Subcutaneous abdominal adipose tissue (tissue), 5 donors: Measurements from ENCODE around the gene DEFB131B.
"Not testable (repeated sequence)": the region's sequence is repeated elsewhere in the genome, so short reads cannot be mapped to it uniquely, and the experiment has no call there.

Experiments
- H3K27ac ChIP-seq: one replicate; pipeline ENCODE4 v1.7.0; 2013; ENCODE audit warnings: low read depth, mild to moderate bottlenecking, inconsistent platforms, low read length, moderate library complexity
- H3K27me3 ChIP-seq, 5 donors: one replicate each; pipeline ENCODE4 v1.7.0; 2013; ENCODE audit warnings: low read length in 5 of 5, inconsistent platforms in 1 of 5; ENCODE audit not compliant: control insufficient read depth in 5 of 5, insufficient read depth in 4 of 5
- H3K36me3 ChIP-seq, 5 donors: one replicate each; pipeline ENCODE4 v1.7.0; 2013; ENCODE audit warnings: low read length in 5 of 5; ENCODE audit not compliant: control insufficient read depth in 5 of 5, insufficient read depth in 5 of 5
- H3K4me1 ChIP-seq, 5 donors: one replicate each; pipeline ENCODE4 v1.7.0; 2013; ENCODE audit warnings: low read length in 5 of 5, mild to moderate bottlenecking in 3 of 5, moderate library complexity in 1 of 5; ENCODE audit not compliant: control insufficient read depth in 5 of 5, insufficient read depth in 5 of 5
- H3K4me3 ChIP-seq, 5 donors: one replicate each; pipeline ENCODE4 v1.7.0; 2013; ENCODE audit warnings: low read length in 5 of 5, low read depth in 1 of 5
- H3K9ac ChIP-seq, 5 donors: one replicate each; pipeline ENCODE4 v1.7.0; 2013; ENCODE audit warnings: low read length in 5 of 5, mild to moderate bottlenecking in 4 of 5, moderate library complexity in 3 of 5
- H3K9me3 ChIP-seq, 5 donors: one replicate each; pipeline ENCODE4 v1.7.0; 2013; ENCODE audit warnings: low read length in 5 of 5; ENCODE audit not compliant: control insufficient read depth in 5 of 5
- donor health status: healthy.
- donor health status: healthy.
- donor health status: healthy.
- donor health status: healthy.
- donor health status: healthy.

DEFB131B gene

DNA sequence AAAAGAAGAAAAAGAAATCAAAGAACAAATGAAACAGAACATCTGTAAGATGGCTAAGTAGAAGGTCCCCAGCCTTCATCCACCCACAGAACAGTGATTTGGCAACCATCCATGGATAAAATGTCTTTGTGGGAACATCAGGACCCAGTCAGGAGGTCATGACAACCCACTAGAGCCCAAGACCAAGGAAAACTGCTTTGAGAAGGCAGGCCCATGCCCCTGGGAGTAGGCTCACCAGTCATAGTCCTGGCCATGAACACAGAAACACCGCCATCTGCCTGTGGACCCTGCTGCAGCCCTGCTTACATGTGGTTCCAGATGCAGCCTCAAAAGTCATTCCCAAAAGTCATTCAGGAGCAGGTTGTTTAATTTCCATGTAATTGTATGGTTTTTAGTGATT is 11.0 kb upstream of the DEFB131B start:
- not testable (repeated sequence) for H3K4me1 ChIP-seq, H3K9ac ChIP-seq, H3K27me3 ChIP-seq, H3K9me3 ChIP-seq, H3K4me3 ChIP-seq, H3K27ac ChIP-seq, H3K36me3 ChIP-seq

DNA sequence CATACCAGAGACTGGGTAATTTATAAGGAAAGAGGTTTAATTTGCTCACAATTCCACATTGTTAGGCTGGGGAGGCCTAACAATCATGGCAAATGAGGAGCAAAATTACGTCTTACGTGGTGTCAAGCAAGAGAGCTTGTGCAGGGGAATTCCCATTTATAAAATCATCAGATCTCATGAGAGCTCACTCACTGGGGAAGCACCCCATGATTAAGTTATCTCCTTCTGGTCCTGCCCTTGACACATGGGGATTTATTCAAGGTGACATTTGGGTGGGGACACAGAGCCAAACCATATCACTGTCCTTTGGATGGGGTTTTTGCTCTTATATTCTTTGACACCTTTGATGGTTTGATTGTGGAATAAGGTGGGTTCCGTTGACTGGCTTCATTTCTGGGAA is 8.3 kb upstream of the DEFB131B start:
- H3K9ac ChIP-seq, H3K4me3 ChIP-seq, H3K36me3 ChIP-seq, H3K27ac ChIP-seq, H3K27me3 ChIP-seq, H3K4me1 ChIP-seq, H3K9me3 ChIP-seq: not testable (repeated sequence)

GRCh38 chr11:71870661-71871060 is 7.6 kb upstream of the DEFB131B start:
- H3K4me3 ChIP-seq, H3K27ac ChIP-seq, H3K9me3 ChIP-seq, H3K4me1 ChIP-seq, H3K27me3 ChIP-seq, H3K36me3 ChIP-seq, H3K9ac ChIP-seq: not testable (repeated sequence)

- H3K27me3 ChIP-seq, H3K4me3 ChIP-seq, H3K4me1 ChIP-seq, H3K36me3 ChIP-seq, H3K27ac ChIP-seq, H3K9me3 ChIP-seq, H3K9ac ChIP-seq: not testable (repeated sequence)
These were observed 2.0 kb upstream of the DEFB131B start for GRCh38 chr11:71876262-71876661.

DNA sequence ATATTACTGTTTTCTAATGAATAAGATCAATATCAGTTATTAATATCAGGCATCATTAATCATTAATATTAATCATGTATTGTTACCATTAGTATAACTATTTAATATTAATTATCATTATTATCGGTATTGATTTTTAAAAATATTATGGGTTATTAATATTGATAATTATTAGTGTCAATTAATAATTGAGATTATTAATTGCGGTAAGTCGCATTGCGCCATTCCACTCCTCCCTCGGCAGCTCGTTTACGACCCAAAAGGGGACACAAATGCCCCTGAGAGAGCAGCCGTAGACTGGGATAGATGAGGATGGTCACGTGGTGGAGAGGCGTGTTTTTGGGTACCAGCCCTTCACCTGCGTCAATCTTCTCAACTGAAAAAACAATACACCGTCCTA is 7.6 kb downstream of the DEFB131B start:
- not testable (repeated sequence) for H3K27ac ChIP-seq, H3K27me3 ChIP-seq, H3K9me3 ChIP-seq, H3K4me3 ChIP-seq, H3K4me1 ChIP-seq, H3K9ac ChIP-seq, H3K36me3 ChIP-seq

- H3K4me1 ChIP-seq, H3K36me3 ChIP-seq, H3K9me3 ChIP-seq: not testable (repeated sequence)
These were observed 10.2 kb downstream of the DEFB131B start for GRCh38 chr11:71888335-71889010.

DNA sequence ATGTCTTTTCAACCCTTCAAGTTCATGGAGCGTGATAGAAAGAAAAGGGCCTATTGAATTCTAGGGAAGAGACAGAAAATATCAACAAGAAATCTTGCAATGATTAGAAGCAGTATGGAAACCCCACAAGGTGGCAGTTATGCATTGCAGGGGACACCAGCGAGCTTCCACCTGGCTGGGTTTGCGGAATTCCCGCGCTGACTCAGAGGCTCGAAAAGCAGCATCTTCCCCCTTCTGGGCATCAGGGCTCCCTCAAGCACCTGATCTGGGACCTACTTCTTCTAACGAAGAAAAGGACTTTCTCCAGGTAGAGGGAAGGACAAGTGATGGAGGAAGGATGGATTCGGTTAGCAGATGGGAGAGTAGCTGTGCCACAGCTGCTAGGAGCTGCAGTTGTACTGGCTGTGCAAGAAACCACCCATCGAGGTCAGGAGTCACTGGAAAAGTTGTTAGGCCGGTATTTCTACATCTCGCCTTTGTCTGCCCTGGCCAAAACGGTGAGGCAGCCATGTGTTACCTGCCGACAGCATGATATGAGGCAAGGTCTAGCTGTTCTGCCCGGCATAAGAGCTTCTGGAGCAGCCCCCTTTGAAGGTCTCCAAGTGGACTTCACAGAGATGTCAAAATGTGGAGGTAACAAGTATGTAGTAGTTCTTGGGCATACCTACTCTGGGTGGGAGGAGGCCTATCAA is 11.1 kb downstream of the DEFB131B start:
- not testable (repeated sequence) for H3K4me3 ChIP-seq, H3K9ac ChIP-seq, H3K4me1 ChIP-seq, H3K27me3 ChIP-seq, H3K36me3 ChIP-seq, H3K9me3 ChIP-seq, H3K27ac ChIP-seq

More at GRCh38 chr11:71888335-71889010, 10.2 kb downstream of the DEFB131B start:
- H3K27me3 ChIP-seq, H3K27ac ChIP-seq, H3K9ac ChIP-seq, H3K4me3 ChIP-seq: not testable (repeated sequence)

DNA sequence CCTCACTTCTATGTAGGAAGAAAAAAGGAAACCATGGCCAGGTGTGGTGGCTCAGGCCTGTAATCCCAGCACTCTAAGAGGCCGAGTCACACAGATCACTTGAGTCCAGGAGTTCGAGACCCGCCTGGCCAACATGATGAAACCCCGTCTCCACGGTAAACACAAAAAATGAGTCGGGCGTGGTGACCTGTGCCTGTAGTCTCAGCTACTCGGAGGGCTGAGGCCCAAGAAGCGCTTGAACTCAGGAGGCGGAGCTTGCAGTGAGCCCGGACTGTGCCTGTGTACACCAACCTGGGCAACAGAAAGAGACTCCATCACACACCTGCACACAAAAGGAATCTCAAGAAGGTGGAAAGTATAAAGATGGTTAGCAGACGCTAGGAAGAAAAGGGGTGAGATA is 17.7 kb downstream of the DEFB131B start:
- Histone ChIP-seq H3K9me3 (no peaks in the 10 kb centered on the region), H3K4me1 (no peaks in the 10 kb centered on the region), H3K27me3 (no peaks in the 10 kb centered on the region), H3K4me3 (no peak overlapping the region), H3K27ac (no peak overlapping the region), H3K9ac (no peak overlapping the region), H3K36me3 (peaks cover 0 to 2% (median 0%) of the 10 kb centered on the region in 5 donors)

- not testable (repeated sequence) for H3K4me1 ChIP-seq, H3K9me3 ChIP-seq, H3K9ac ChIP-seq, H3K4me3 ChIP-seq, H3K27me3 ChIP-seq, H3K27ac ChIP-seq, H3K36me3 ChIP-seq
These were observed 22.9 kb downstream of the DEFB131B start for GRCh38 chr11:71901137-71901536.

DNA sequence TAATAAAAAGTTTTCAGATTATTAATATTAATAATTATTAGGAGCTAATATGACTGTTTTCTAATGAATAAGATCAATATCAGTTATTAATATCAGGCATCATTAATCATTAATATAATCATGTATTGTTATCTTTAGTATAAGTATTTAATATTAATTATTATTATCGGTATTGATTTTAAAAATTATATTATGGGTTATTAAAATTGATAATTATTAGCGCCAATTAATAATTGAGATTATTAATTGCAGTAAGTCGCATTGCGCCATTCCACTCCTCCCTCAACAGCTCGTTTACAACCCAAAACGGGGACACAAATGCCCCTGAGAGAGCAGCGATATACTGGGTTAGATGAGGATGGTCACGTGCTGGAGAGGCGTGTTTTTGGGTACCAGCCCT is 30.0 kb downstream of the DEFB131B start:
- Histone ChIP-seq H3K27ac (no peak overlapping the region), H3K9me3 (no peaks in the 10 kb centered on the region), H3K36me3 (peaks cover 6 to 13% (median 10%) of the 10 kb centered on the region in 5 donors), H3K4me3 (no peak overlapping the region), H3K9ac (no peak overlapping the region), H3K27me3 (no peaks in the 10 kb centered on the region), H3K4me1 (no peaks in the 10 kb centered on the region)
